ENCODE data around the gene GPR39. TPM values are rescaled to one million over a fixed set of nuclear protein-coding genes. Genes with fewer than 3 reads are reported as not detected.

The GPR39 gene
- total RNA-seq, 1 experiment from 2014 or later, result 9.0 TPM

DNA sequence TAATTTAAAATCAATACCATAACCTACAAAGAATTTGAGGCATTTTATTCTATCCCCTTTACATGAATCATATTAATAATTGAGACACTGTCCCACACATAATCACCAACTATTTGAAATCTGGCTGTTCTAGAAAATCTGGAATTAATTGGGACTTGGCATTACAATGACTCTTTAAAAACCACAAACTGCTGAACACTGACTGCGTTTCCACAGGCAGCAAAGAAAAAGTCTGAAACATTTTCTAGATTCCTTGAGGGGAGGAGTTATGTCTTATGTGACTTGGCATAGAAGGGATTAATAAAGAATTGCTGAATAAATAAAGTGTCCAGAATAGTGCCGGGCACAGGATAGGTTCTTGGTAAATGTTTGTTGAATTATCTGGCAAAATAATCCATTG is 61.4 kb downstream of the GPR39 start:
- CTCF ChIA-PET, result no interaction called here
- H3K9me3 ChIP-seq (ENCODE audit: control insufficient read depth, insufficient read depth, low read depth, low read length), result no peaks in the 10 kb centered on the region
- no peak for DNase-seq (ENCODE audit: low read depth, low spot score)
- in situ Hi-C loops (cut with HindIII; ENCODE audit: low pct_unique_long_range_greater_than_20kb, low sequenced_read_pairs) (no loop called here), intact Hi-C loops (cut with micrococcal nuclease; ENCODE audit: unreplicated experiment) (no loop called here)
- no peaks in the 10 kb centered on the region for H3K36me3 ChIP-seq (ENCODE audit: control insufficient read depth, insufficient read depth, low read length)
- no TSS peak for BruUV-seq (replicated peaks)
- no peak for ATAC-seq
- no peak overlapping the region for H3K4me3 ChIP-seq (ENCODE audit: low read depth in 2 of 2, low read length in 2 of 2)
- no peaks in the 10 kb centered on the region for H3K4me1 ChIP-seq (ENCODE audit: control insufficient read depth, insufficient read depth, low read length)
- POLR2A ChIA-PET, result no interaction called here
- no peaks in the 10 kb centered on the region for H3K27me3 ChIP-seq (ENCODE audit: control insufficient read depth, insufficient read depth, low read length)
- no peak overlapping the region for H3K27ac ChIP-seq (ENCODE audit: low read length)
- TF ChIP-seq SIN3A (IDR thresholded peaks at IDR 0.05; ENCODE audit: borderline replicate concordance, insufficient read depth, low read depth, low read length) (no peak), TCF7L2 (IDR thresholded peaks at IDR 0.05; ENCODE audit: low read depth, low read length) (no peak), POLR2AphosphoS5 (IDR thresholded peaks at IDR 0.05; ENCODE audit: low read depth, low read length) (no peak)
- TF ChIP-seq, protein P1, sequence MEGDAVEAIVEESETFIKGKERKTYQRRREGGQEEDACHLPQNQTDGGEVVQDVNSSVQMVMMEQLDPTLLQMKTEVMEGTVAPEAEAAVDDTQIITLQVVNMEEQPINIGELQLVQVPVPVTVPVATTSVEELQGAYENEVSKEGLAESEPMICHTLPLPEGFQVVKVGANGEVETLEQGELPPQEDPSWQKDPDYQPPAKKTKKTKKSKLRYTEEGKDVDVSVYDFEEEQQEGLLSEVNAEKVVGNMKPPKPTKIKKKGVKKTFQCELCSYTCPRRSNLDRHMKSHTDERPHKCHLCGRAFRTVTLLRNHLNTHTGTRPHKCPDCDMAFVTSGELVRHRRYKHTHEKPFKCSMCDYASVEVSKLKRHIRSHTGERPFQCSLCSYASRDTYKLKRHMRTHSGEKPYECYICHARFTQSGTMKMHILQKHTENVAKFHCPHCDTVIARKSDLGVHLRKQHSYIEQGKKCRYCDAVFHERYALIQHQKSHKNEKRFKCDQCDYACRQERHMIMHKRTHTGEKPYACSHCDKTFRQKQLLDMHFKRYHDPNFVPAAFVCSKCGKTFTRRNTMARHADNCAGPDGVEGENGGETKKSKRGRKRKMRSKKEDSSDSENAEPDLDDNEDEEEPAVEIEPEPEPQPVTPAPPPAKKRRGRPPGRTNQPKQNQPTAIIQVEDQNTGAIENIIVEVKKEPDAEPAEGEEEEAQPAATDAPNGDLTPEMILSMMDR (IDR thresholded peaks at IDR 0.05), result no peak
- TF ChIP-seq, protein P2, sequence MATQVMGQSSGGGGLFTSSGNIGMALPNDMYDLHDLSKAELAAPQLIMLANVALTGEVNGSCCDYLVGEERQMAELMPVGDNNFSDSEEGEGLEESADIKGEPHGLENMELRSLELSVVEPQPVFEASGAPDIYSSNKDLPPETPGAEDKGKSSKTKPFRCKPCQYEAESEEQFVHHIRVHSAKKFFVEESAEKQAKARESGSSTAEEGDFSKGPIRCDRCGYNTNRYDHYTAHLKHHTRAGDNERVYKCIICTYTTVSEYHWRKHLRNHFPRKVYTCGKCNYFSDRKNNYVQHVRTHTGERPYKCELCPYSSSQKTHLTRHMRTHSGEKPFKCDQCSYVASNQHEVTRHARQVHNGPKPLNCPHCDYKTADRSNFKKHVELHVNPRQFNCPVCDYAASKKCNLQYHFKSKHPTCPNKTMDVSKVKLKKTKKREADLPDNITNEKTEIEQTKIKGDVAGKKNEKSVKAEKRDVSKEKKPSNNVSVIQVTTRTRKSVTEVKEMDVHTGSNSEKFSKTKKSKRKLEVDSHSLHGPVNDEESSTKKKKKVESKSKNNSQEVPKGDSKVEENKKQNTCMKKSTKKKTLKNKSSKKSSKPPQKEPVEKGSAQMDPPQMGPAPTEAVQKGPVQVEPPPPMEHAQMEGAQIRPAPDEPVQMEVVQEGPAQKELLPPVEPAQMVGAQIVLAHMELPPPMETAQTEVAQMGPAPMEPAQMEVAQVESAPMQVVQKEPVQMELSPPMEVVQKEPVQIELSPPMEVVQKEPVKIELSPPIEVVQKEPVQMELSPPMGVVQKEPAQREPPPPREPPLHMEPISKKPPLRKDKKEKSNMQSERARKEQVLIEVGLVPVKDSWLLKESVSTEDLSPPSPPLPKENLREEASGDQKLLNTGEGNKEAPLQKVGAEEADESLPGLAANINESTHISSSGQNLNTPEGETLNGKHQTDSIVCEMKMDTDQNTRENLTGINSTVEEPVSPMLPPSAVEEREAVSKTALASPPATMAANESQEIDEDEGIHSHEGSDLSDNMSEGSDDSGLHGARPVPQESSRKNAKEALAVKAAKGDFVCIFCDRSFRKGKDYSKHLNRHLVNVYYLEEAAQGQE (IDR thresholded peaks at IDR 0.05; ENCODE audit: insufficient read depth in 1 of 2, low read depth in 2 of 2, low read length in 1 of 2), result no peak

DNA sequence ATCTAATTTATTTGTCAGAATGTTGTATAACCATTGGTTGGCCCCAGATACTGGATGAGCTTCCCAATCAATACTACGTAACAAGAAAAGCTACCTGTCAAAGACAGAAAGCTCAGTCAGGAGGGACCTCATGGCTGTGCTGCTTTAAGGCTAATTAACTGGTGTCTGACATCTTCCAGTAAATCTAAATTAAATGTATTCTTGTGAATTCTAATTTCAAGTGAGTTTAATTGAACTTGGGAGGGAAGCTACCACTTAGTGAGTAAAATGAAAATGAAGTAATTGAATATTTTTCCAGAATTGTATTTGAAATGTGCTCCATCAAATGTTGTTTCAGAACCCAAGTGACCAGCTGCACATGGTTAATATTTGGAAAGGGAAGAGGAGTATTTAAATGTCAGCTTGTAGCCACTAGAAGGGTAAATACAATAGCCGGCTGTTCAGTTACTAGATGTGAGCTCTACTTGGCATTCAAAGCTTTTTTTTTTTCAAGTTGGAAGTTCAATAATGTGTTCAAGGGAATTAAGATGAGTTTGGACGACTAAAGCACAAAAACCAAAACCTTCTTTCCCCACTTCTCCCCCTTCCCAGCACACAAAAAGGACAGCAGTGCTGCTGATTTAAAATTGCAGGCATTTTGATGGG is 62.0 kb downstream of the GPR39 start:
- no peaks in the 10 kb centered on the region for H3K4me1 ChIP-seq (ENCODE audit: control insufficient read depth, insufficient read depth, low read length)
- no peak for TF ChIP-seq SIN3A (IDR thresholded peaks at IDR 0.05; ENCODE audit: borderline replicate concordance, insufficient read depth, low read depth, low read length)
- no peak for TF ChIP-seq POLR2AphosphoS5 (IDR thresholded peaks at IDR 0.05; ENCODE audit: low read depth, low read length)
- TF ChIP-seq, protein P2 (IDR thresholded peaks at IDR 0.05; ENCODE audit: insufficient read depth in 1 of 2, low read depth in 2 of 2, low read length in 1 of 2), result no peak
- TF ChIP-seq TCF7L2 (IDR thresholded peaks at IDR 0.05; ENCODE audit: low read depth, low read length), result no peak
- TF ChIP-seq, protein P1 (IDR thresholded peaks at IDR 0.05), result no peak
- BruUV-seq (replicated peaks), result no TSS peak
- DNase-seq (ENCODE audit: low read depth, low spot score), result no peak
- CTCF ChIA-PET, result no interaction called here
- no peak overlapping the region for H3K27ac ChIP-seq (ENCODE audit: low read length)
- POLR2A ChIA-PET, result no interaction called here
- no peaks in the 10 kb centered on the region for H3K27me3 ChIP-seq (ENCODE audit: control insufficient read depth, insufficient read depth, low read length)
- H3K36me3 ChIP-seq (ENCODE audit: control insufficient read depth, insufficient read depth, low read length), result no peaks in the 10 kb centered on the region
- no peak overlapping the region for H3K4me3 ChIP-seq (ENCODE audit: low read depth in 2 of 2, low read length in 2 of 2)
- intact Hi-C loops (cut with micrococcal nuclease; ENCODE audit: unreplicated experiment), result no loop called here
- no peaks in the 10 kb centered on the region for H3K9me3 ChIP-seq (ENCODE audit: control insufficient read depth, insufficient read depth, low read depth, low read length)
- ATAC-seq, result no peak
- in situ Hi-C loops (cut with HindIII; ENCODE audit: low pct_unique_long_range_greater_than_20kb, low sequenced_read_pairs), result no loop called here

Measured in Panc1 (cell line).